NCI-H1048 (cell line): Measurements from ENCODE around the gene CEL.
"Not testable (repeated sequence)": the region's sequence is repeated elsewhere in the genome, so short reads cannot be mapped to it uniquely, and the experiment has no call there.

ENCODE experiments used
- DNase-seq: peaks from one replicate; lab custom pipeline; 2025; lab: John Stamatoyannopoulos, UW

CEL gene

DNA sequence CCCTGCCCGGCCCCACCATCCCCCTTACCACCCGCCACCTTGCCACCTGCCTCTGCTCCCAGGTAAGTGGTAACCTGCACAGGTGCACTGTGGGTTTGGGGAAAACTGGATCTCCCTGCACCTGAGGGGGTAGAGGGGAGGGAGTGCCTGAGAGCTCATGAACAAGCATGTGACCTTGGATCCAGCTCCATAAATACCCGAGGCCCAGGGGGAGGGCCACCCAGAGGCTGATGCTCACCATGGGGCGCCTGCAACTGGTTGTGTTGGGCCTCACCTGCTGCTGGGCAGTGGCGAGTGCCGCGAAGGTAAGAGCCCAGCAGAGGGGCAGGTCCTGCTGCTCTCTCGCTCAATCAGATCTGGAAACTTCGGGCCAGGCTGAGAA, at the start of gene CEL:
TSS of gene CEL (plus strand) at position 218 of the 382 bp plus-strand sequence. CDS start at position 240, 22 bp downstream.
- DNase-seq = not testable (repeated sequence)

GRCh38 chr9:133014696-133015095, 47.1 kb upstream of the CEL start:
- DNase-seq = no peak

GRCh38 chr9:133023117-133023890, 38.5 kb upstream of the CEL start:
- DNase-seq = no peak

GRCh38 chr9:133026426-133026825, 35.4 kb upstream of the CEL start:
- no peak for DNase-seq

DNA sequence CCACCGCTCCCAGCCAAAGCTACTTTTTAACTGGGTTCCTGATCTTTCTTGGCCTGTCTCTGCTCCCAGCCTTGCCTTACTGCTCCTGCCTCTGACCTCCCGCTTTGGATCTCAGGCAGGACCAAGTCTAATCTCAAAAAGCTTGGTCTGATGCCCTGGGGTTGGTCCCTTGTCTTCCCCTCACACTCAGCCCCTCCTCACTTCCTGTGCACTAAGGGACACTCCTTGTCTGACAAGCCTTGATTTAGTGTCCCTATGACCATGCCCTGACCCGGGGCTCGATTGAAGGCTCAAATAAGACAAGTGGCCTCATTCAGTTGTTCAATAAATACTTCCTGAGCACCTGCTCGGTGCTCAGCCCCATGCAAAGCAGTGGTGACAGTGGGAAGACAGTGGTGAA, 34.6 kb upstream of the CEL start:
- no peak for DNase-seq

DNA sequence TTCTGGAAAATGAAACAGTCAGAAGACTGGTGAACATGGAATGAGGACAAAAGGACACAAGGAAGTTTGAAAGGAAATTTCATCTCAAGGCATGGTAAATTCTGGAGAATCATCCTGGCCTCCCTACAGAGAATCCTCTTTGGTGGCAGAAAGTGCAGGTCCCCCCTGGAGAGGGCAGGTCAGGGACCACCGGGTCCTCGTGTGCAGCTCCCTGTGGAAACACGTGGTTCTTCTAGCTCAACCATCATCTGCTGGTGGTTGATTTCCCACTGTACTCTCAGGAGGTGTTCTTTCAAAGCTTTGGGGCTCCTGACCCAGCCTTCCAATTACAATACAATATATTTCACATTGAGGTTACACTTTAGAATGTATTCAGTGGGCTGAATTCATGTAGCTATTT, 33.6 kb upstream of the CEL start:
- no peak for DNase-seq

DNA sequence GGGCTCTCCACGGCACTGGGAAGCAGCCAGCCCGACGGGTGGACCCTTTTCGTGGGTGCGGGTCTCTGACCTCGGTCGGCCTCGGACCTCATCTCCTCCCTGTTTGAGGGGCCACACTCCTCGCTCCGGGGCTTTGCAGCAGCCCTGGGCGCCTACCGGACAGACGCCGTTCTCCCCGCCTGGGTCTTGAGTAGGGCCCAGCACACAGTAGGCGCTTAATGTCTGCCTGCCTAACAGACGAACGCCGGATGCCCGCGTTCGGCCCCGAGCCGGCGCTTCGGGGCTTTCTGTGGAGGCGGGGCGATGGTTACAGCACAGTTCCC, 31.8 kb upstream of the CEL start:
- no peak for DNase-seq

- DNase-seq = peak; percentile 98
Observed at GRCh38 chr9:133030317-133031129, 31.3 kb upstream of the CEL start, which contains the start of gene GTF3C5. Gene GTF3C5 (plus strand): TSS chr9:133030997. CDS start chr9:133031012, 15 bp downstream.

DNA sequence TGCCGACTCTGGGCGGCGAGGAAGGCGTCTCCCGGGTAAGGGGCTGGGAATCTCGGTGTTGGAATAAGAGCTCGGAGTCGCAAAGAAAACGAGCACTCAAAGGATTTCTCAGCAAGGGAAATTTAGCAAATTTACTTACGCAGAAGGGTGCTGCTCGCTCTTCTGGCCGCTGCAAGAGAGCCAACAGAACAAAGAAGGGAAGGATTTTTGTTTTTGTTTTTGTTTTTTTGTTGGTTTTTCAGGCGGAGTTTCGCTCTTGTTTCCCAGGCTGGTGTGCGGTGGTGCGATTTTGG, 30.7 kb upstream of the CEL start:
- DNase-seq = no peak

- no peak for DNase-seq
Observed at GRCh38 chr9:133031496-133031911, 30.3 kb upstream of the CEL start.

DNA sequence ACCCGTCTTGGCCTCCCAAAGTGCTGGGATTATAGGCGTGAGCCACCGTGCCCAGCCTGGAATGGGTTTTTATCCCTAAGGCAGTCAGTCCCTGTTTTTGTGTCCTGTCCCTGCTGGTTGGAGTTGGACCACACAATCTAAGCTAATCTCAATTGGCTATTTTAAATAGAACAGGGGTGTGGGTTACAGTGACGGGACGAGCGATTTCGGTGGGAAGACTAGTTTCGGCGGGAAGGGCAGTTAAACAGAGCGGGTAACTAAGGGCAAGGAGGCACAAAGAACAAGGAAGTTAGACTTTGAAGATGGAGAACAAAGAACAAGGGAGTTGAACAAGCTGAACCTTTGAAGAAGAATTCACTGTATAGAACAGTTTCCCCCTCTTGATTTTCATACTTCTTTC, 29.6 kb upstream of the CEL start:
- no peak for DNase-seq

- DNase-seq = no peak
Observed at GRCh38 chr9:133035669-133036068, 26.1 kb upstream of the CEL start.

DNA sequence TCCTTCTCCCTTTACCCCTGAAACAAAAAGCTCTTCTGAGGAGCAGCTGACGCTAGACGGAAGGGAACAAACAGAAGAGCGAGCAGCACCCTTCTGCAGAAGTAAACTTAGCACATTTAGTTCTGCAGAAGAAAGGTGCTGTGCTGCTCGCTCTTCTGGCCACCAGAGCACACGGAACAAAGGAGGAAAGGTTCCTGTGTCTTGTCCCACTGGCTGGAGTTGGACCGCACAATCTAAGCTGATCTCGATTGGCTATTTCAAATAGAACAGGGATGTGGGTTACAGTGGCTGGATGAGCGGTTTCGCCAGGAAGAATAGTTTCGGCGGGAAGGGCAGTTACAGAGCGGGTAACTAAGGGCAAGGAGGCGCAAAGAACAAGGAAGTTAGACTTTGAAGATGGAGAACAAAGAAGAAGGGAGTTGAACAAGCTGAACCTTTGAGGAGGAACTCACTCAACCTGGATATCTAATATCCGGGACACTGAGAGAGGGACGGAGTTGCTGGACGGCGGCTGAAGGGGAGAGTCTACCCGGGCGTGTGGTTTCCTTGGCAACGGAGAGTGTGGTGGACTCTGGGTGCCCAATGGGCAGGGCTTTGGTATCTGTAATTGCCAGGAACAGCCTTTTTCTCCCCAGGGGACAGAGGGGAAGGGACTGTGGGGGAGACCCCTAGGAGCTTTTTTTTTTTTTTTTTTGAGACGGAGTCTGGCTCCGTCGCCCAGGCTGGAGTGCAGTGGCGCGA, 23.8 kb upstream of the CEL start:
- no peak for DNase-seq

DNA sequence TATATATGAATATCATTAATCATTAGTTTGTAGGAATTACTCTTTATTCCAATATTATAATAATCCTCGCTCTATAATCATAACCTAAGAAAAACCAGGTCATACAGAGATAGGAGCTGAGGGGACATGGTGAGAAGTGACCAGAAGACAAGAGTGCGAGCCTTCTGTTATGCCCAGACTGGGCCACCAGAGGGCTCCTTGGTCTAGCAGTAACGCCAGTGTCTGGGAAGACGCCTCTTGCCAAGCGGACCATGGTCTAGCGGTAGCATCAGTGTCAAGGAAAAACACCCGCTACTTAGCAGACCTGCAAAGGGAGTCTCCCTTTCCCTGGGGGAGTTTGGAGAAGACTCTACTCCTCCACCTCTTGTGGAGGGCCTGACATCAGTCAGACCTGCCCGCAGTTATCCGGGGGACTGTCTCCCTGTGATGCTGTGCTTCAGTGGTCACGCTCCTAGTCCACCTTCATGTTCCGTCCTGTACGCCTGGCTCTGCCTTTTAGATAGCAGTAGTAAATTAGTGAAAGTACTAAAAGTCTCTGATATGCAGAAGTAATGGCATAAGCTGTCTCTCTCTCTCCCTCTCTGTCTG, 20.8 kb upstream of the CEL start:
- not testable (repeated sequence) for DNase-seq

GRCh38 chr9:133041958-133042357, 19.8 kb upstream of the CEL start:
- DNase-seq = no peak

DNA sequence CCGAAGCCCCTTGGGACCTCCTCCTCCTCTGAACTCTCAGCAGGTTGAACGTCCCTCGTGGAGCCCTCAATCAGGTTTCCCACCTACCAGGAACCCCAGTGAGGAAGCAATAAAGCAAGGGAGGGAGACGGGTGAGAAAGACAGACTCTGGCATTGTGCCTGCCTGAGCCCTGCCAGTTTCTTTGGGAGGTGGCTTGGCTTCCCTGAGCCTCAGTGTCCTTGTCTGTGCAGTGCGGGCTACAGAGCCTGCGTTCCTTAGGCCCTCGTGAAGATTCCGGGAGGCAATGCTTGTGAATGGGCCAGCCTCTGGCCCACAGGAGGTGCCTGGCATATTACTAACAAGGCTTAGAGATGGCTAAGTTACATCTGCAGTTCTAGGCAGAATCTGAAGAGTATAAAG, 19.1 kb upstream of the CEL start:
- no peak for DNase-seq

- DNase-seq = no peak
Observed at GRCh38 chr9:133043449-133044035, 18.2 kb upstream of the CEL start.

DNA sequence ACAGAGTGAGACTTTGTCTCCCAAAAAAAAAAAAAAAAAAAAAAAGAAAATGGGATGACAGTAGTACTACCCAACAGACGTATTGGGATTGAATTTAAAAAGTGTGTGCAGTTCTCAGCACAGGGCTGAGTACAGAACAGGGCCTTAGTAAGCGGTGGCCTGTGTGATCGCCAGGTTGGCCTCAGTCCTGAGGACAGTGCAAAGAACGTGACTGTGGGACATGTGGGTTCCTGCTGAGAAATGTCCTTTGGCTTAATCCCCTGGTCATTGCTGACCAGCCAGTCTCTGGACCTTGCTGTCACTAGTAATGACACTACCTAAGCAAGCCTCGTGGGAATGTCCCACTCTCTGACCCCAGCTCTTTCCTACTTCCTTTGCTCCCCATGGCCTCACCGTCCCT, 17.7 kb upstream of the CEL start:
- DNase-seq = no peak

DNA sequence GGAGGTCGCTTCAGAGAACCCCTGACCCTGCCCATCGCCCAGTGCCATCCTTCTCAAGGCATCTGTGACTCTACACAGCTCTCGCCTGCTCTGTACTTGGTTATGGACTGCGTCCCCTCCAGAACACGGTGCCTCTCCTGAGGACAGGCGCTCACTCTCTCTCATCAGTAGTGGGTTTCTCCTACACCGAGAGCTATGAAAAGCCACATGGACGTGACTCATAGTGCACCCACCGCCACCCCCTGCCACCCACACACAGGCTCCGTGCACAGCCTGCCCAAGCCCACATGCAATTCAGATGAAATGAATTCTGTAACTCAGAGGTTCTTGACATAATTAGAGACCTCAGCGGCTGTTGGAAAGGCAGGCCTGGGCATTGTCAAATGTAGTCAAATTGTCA, 17.1 kb upstream of the CEL start:
- no peak for DNase-seq

GRCh38 chr9:133045132-133045531, 16.6 kb upstream of the CEL start:
- DNase-seq = no peak

DNA sequence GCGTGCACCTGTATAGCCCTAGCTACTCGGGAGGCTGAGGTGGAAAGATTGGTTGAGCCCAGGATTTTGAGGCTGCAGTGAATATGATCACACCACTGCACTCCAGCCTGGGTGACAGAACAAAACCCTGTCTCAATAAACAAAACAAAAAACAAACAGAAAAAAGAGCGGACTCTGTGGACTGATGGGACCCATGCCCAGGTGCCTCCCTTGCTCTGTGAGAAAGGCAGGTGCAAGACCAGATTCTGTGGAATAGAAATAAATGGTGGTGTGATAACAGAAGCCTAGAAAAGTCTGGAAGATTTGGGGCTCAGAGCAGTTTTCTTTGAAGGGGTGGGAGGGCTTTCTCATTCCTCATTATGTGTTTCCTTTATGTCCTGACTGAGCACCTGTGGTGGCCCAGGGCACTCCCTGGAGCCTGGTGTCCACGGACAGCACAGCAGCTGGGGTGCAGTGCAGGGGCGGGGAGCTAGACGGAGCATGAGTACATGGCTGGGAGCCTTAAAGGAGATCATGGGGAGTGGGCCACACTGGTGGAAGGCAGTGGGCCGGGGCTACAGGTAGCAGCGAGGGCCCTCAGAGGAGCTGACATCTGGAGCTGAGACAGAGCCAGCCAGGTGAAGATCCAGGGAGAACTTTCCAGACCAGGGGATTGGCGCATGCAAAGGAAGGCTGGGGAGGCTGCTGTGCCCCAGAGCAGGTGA, 15.4 kb upstream of the CEL start:
- DNase-seq = no peak

- DNase-seq = no peak
Observed at GRCh38 chr9:133046900-133047295, 14.9 kb upstream of the CEL start.
